ENCODE results near the gene TMEM17. TPM values are rescaled to one million over a fixed set of nuclear protein-coding genes. Genes with fewer than 3 reads are reported as not detected.
"Not testable (repeated sequence)": the region's sequence is repeated elsewhere in the genome, so short reads cannot be mapped to it uniquely, and the experiment has no call there.

Gene TMEM17
- total RNA-seq, 1 donor from 2014 or later = not detected

DNA sequence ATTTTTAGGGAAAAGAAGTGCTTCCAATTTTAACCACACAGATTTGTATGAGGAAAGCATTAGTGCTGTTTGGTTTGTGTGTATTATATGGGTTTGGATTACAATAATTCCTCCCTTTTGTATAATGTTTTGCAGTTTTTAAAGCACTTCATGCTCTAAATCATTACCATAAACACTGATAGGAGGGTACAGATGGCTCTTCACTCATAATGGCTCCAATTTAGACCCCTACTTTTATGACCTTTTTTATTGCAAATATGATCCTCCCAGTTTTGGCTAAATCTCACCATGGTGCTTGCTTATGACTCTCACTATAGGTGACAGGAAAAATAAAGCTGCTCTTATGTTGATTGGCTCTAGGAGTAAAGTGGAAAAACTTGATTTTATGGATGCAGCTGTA lies 23.8 kb upstream of the TMEM17 start:
- Mint-ChIP-seq H3K27ac (no peak overlapping the region), H3K4me3 (ENCODE audit: low read depth) (no peak overlapping the region), H3K27me3 (ENCODE audit: low read depth) (no peaks in the 10 kb centered on the region), H3K36me3 (ENCODE audit: low read depth) (no peaks in the 10 kb centered on the region), H3K9me3 (peaks cover 3% of the 10 kb centered on the region), H3K4me1 (ENCODE audit: low read depth) (no peaks in the 10 kb centered on the region)
- DNase-seq (ENCODE audit: low spot score) = no peak
- intact Hi-C loops (cut with micrococcal nuclease) = no loop called here

DNA sequence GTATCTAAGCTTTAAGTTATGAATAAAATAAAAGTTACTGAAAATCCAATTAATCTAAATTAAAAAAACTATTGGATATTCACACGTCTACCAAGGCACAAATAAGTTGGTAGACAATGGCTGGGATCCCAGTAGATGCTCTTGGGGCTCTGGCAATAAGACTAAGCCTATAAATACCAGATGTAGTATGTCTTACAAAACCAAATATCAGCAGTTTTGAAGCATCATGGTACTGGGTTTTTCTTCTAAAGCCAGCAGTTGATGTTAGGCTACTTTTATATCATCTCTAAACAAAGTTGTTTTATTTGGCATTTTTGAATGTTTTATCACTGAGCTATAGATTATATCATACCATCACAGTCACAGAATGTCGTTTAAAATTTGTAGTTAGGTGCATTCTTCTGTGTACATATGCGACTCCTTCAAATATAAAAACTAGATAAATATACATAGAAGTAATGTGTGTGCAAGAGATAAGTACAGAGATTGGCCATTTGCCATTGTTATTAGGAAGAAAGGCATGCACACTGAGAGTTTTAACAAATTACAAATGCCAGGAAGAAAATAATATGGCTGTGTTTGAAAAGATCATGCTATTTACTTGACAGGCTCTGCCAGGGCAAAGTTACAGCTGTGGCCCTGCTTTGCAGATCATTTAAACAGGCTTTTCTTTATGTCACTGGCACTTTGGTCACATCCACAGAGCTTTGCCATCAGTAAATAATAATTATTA lies 21.6 kb upstream of the TMEM17 start:
- no peak overlapping the region for H3K27ac Mint-ChIP-seq
- H3K27me3 Mint-ChIP-seq (ENCODE audit: low read depth) = peaks cover 1% of the 10 kb centered on the region
- H3K4me1 Mint-ChIP-seq (ENCODE audit: low read depth) = no peaks in the 10 kb centered on the region
- no peaks in the 10 kb centered on the region for H3K9me3 Mint-ChIP-seq
- intact Hi-C loops (cut with micrococcal nuclease) = no loop called here
- DNase-seq (ENCODE audit: low spot score) = no peak
- H3K4me3 Mint-ChIP-seq (ENCODE audit: low read depth) = no peak overlapping the region
- H3K36me3 Mint-ChIP-seq (ENCODE audit: low read depth) = no peaks in the 10 kb centered on the region

DNA sequence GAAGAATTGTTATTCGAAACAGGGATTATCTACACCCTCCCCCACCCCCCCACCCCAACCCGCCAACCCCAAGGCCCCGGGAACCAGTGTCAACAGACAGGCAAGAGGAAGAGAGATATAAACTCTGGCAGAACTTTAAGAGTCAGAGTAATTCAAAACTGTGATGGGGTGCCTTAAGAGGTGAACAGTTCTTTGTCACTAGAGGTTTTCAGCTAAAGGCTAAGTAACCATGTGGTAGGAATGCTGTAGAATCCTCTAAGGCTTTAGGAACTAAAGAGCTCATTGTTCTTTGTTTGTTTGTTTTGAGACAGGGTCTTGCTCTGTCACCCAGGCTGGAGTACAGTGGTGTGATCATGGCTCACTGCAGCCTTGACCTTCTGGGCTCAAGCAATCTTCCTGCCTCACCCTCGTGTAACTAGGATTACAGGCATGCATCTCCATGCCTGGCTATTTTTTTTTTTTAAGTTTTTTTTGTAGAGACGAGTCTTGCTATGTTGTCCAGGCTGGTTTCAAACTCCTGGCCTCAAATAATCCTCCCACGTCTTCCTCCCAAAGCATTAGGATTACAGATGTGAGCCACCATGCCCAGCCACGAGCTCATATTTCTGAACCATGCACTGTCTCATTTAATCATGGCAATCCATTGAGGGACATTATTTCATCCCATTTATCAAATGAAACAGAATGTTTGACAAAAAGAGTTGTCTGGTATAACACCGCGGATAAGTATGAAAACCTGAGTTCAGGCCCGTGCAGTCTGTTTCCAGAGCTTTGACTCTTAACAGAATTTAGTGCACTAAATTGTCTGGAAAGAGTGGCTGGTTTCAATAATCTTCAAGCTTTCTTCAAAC lies 20.8 kb upstream of the TMEM17 start:
- Mint-ChIP-seq H3K36me3 (ENCODE audit: low read depth) (no peaks in the 10 kb centered on the region), H3K27me3 (ENCODE audit: low read depth) (peaks cover 1% of the 10 kb centered on the region), H3K9me3 (no peaks in the 10 kb centered on the region), H3K4me3 (ENCODE audit: low read depth) (no peak overlapping the region), H3K27ac (no peak overlapping the region), H3K4me1 (ENCODE audit: low read depth) (no peaks in the 10 kb centered on the region)
- intact Hi-C loops (cut with micrococcal nuclease) = no loop called here
- no peak for DNase-seq (ENCODE audit: low spot score)

DNA sequence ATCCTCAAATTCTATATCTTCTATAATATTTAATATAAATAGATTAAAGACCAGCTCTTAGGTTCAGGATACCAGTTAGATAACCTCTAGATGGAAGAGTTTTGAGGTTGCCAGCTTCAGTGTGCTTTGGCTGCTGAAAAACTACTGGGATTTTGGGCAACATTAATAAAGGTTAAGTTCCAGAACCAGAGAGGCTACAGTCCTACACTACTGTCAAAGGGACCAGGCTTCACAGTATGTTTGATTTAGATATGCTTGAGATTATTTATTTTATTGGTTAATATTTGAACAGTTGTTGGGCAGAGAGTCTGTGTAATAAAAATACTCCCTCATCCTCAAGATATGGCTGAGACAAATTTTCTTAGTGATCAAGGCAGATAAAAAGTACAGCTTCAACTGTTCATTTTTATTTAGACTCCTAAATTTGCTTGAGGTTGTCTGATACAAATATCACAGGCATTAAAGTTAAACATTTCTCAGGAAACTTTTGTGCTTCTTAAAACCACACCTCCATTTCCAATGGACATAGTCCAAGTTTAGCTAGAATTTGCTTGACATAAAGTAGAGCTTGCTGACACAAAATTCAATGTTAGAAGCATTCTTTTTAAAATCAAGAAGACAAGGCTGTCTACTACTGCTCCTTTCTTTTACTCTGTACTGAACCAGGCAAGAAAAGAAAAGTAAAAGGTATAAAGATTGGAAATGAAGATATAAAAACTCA lies 19.7 kb upstream of the TMEM17 start:
- Mint-ChIP-seq H3K36me3 (ENCODE audit: low read depth) (no peaks in the 10 kb centered on the region), H3K4me3 (ENCODE audit: low read depth) (no peak overlapping the region), H3K9me3 (no peaks in the 10 kb centered on the region), H3K27ac (no peak overlapping the region), H3K4me1 (ENCODE audit: low read depth) (no peaks in the 10 kb centered on the region), H3K27me3 (ENCODE audit: low read depth) (peaks cover 1% of the 10 kb centered on the region)
- DNase-seq (ENCODE audit: low spot score) = no peak
- intact Hi-C loops (cut with micrococcal nuclease) = no loop called here

DNA sequence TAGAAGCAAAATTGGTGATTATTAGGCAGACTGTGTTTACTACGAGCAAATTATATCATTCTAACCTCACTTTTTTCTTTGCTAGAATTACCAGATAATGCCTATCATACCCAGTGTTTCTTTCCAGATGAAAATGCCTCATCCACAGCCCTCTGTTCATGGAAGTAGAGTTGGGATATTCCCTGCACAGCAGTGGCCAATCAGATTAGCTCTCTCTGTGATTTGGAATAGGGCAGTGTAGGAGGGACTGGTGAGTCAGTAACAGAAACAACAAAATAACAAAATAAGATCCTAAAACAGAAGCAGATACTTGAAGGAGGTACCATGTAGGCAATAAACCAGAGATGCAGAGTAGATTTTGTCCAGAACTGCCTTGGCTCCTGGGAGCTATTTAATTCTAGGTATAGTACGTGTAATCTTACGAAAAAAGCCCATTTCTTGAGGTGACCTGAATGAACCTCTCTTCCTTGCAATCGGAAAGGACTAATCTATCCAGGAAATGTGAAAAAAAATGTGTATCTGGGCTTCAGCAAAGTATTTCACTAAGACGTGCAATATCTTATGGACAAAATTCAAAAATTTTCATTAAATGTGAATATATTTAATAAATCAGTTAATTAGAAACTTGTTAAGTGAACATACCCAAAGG lies 18.4 kb upstream of the TMEM17 start:
- intact Hi-C loops (cut with micrococcal nuclease) = no loop called here

DNA sequence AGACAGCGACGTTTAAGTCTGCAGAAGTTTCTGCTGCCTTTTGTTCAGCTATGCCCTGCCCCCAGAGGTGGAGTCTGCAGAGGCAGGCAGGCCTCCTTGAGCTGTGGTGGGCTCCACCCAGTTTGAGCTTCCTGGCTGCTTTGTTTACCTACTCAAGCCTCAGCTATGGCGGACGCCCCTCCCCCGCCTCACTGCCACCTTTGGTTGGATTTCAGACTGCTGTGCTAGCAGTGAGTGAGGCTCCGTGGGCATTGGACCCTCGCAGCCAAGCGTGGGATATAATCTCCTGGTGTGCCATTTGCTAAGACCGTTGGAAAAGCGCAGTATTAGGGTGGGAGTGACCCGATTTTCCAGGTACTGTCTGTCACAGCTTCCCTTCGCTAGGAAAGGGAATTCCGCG lies 15.1 kb upstream of the TMEM17 start:
- H3K36me3 Mint-ChIP-seq (ENCODE audit: low read depth); DNase-seq (ENCODE audit: low spot score); H3K4me1 Mint-ChIP-seq (ENCODE audit: low read depth); H3K27ac Mint-ChIP-seq; H3K27me3 Mint-ChIP-seq (ENCODE audit: low read depth); H3K9me3 Mint-ChIP-seq; intact Hi-C loops (cut with micrococcal nuclease); H3K4me3 Mint-ChIP-seq (ENCODE audit: low read depth): not testable (repeated sequence)

More for the DNA sequence above, 18.4 kb upstream of the TMEM17 start:
- Mint-ChIP-seq H3K27ac (no peak overlapping the region), H3K36me3 (ENCODE audit: low read depth) (no peaks in the 10 kb centered on the region), H3K4me3 (ENCODE audit: low read depth) (no peak overlapping the region), H3K9me3 (no peaks in the 10 kb centered on the region), H3K4me1 (ENCODE audit: low read depth) (no peaks in the 10 kb centered on the region), H3K27me3 (ENCODE audit: low read depth) (peaks cover 1% of the 10 kb centered on the region)
- no peak for DNase-seq (ENCODE audit: low spot score)

DNA sequence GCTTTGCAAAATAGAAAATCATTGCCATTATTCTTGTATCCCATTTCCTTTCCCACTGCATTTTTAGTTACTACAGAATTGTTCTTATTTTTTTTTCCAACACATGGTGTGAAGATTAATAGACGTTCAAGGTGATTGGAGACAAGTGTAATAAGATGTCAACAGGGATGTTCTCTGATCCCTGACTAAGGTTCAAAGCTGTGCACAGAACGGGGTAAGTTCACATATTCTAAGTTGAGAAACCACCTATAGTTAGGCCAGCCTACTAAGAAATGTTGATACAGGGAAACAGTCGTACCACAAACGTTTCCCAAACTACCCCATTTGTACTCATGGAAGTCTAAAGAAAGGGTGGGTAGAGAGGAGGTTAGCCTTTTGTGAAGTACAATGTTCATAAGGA lies 6.4 kb upstream of the TMEM17 start:
- no peak overlapping the region for H3K4me3 Mint-ChIP-seq (ENCODE audit: low read depth)
- no peak for DNase-seq (ENCODE audit: low spot score)
- no peak overlapping the region for H3K27ac Mint-ChIP-seq
- no peaks in the 10 kb centered on the region for H3K4me1 Mint-ChIP-seq (ENCODE audit: low read depth)
- no peaks in the 10 kb centered on the region for H3K36me3 Mint-ChIP-seq (ENCODE audit: low read depth)
- peaks cover 13% of the 10 kb centered on the region for H3K27me3 Mint-ChIP-seq (ENCODE audit: low read depth)
- intact Hi-C loops (cut with micrococcal nuclease) = no loop called here
- no peaks in the 10 kb centered on the region for H3K9me3 Mint-ChIP-seq

DNA sequence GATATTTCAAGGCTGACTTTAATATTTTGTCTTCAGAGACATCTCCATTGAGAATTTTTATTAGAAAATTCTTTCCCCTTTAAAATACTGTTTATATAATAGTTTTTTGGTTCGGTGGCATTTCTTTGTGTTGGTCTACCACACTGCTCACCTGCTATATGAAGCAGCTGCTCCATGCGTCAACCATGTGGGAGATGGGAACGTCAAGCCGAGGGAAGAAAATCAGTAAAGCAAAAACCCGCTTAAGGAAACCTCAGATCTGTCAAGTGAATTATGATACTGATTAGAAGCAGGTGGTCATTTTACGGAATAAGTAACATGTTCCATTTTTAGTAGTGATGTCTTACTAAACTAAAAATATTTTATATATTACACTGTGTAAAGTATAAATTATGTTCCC lies 5.6 kb upstream of the TMEM17 start:
- H3K36me3 Mint-ChIP-seq (ENCODE audit: low read depth) = no peaks in the 10 kb centered on the region
- no peak for DNase-seq (ENCODE audit: low spot score)
- H3K4me3 Mint-ChIP-seq (ENCODE audit: low read depth) = no peak overlapping the region
- H3K27me3 Mint-ChIP-seq (ENCODE audit: low read depth) = peaks cover 13% of the 10 kb centered on the region
- H3K4me1 Mint-ChIP-seq (ENCODE audit: low read depth) = peaks cover under 1% of the 10 kb centered on the region
- H3K9me3 Mint-ChIP-seq = no peaks in the 10 kb centered on the region
- intact Hi-C loops (cut with micrococcal nuclease) = no loop called here
- no peak overlapping the region for H3K27ac Mint-ChIP-seq

DNA sequence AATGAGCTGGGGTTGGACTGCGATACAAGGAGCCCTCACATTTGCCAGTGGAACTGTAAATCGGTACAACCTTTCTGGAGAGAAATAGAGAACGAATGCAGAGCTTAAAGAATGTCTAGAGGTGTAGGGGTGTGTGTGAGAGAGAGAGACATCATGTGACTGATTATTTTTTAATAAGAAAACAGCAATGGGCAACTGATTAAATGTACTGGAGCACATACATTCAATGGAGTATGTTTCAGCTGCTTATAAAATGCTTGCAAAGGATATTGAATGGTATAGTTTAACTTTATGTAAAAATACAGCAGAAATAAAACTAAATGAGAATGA lies 391 bp upstream of the TMEM17 start:
- Mint-ChIP-seq H3K9me3 (no peaks in the 10 kb centered on the region), H3K27me3 (ENCODE audit: low read depth) (peaks cover 25% of the 10 kb centered on the region), H3K27ac (no peak overlapping the region), H3K4me1 (ENCODE audit: low read depth) (peaks cover 8% of the 10 kb centered on the region), H3K36me3 (ENCODE audit: low read depth) (no peaks in the 10 kb centered on the region), H3K4me3 (ENCODE audit: low read depth) (peak overlapping the region; percentile 71)
- intact Hi-C loops (cut with micrococcal nuclease) = loop anchor here (5.0 kb wide), 1 partner anchor 201 kb away; the partner anchor contains the start of gene EHBP1
- no peak for DNase-seq (ENCODE audit: low spot score)

DNA sequence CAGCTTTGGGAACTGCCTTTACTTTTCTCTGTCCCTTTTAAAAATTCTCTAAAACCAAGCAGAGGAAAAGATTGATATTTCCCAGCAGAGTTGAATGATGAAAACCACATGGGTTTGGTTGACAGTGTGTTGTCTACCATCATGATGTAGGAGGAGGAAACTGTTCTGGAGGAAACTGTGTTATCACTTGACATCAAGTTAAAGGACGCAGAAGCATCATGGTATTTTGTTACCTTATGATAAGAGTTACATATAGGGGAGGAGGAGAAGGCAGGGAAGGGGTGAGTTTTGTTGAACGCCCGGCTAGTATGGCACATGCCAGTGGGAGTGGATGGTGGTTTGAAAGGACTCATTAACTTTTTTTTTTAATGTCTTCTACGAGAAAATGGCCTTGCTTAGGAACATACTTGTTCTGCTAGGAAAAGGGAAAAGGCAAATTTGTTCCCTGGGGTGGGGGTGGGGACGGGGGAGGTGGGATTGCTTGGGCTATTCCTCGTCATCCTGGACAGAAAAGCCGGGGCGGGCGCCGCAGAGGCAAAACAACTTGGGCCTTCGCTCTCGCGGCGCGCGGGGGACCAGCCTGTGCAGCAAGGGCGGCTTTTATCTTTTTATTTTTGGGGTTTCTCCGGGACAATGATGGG lies 766 bp downstream of the TMEM17 start:
- H3K27me3 Mint-ChIP-seq (ENCODE audit: low read depth) = peaks cover 25% of the 10 kb centered on the region
- no peak for DNase-seq (ENCODE audit: low spot score)
- intact Hi-C loops (cut with micrococcal nuclease) = loop anchor here (5.0 kb wide), 1 partner anchor 202 kb away; the partner anchor contains the start of gene EHBP1
- H3K9me3 Mint-ChIP-seq = no peaks in the 10 kb centered on the region
- H3K4me1 Mint-ChIP-seq (ENCODE audit: low read depth) = peaks cover 8% of the 10 kb centered on the region
- H3K27ac Mint-ChIP-seq = no peak overlapping the region
- H3K36me3 Mint-ChIP-seq (ENCODE audit: low read depth) = no peaks in the 10 kb centered on the region
- peak overlapping the region; percentile 71 for H3K4me3 Mint-ChIP-seq (ENCODE audit: low read depth)

DNA sequence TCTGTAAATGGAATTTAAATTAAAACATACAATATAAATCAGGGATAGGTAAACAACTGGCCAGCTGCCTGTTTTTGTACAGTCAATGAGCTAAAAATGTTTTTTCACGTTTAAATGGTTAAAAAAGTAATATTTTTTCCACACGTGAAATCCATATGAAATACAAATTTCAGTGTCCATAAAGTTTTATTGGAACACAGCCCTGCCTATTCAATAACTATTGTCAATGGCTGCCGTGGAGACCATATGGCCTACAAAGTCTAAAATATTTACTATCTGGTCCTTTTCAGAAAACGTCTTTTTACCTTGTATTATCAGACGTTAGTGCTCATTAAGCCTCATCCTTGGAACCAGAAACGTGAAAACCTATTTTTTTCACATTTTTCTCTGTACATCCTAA lies 1.3 kb downstream of the TMEM17 start:
- DNase-seq (ENCODE audit: low spot score) = no peak
- Mint-ChIP-seq H3K4me3 (ENCODE audit: low read depth) (peak overlapping the region; percentile 71), H3K4me1 (ENCODE audit: low read depth) (peaks cover 8% of the 10 kb centered on the region), H3K27me3 (ENCODE audit: low read depth) (peaks cover 25% of the 10 kb centered on the region), H3K9me3 (no peaks in the 10 kb centered on the region), H3K36me3 (ENCODE audit: low read depth) (no peaks in the 10 kb centered on the region), H3K27ac (no peak overlapping the region)
- intact Hi-C loops (cut with micrococcal nuclease) = loop anchor here (5.0 kb wide), 1 partner anchor 203 kb away; the partner anchor contains the start of gene EHBP1

DNA sequence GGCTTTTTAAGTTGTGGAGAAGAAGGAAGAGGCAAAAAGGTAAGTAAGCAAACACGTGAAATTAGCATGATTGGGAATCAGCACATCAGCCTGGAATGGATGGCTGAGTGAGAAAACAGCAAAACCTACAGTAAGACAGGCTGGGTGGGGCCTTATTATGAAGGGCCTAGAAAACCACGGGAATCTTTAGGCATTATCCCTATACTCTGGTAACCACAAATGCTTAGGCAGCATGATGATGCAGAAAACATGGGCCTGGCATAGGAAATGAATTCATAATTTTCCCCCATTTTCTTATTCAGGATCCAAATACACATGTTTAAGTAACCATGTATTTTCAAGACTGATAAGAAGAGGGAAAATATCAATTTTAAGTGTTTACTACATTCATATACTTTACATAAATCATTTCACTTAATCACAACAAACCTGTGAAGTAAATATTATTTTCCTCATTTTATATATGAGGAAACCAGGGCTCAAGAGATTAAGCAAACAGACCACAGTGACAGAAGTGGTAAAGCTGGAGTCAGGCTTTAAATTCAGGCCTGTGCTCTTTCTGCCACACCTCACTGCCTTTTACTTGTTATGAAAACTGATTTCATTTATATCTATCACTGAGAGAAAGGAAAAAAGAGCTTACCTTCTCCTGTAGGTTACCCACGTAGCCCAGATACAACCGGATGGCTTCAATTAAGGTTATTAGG lies 4.0 kb downstream of the TMEM17 start:
- Mint-ChIP-seq H3K27me3 (ENCODE audit: low read depth) (peaks cover 21% of the 10 kb centered on the region), H3K27ac (no peak overlapping the region), H3K9me3 (no peaks in the 10 kb centered on the region), H3K4me1 (ENCODE audit: low read depth) (peaks cover 8% of the 10 kb centered on the region), H3K36me3 (ENCODE audit: low read depth) (no peaks in the 10 kb centered on the region), H3K4me3 (ENCODE audit: low read depth) (no peak overlapping the region)
- intact Hi-C loops (cut with micrococcal nuclease) = no loop called here
- no peak for DNase-seq (ENCODE audit: low spot score)

All from activated T-helper 2 cell treated with anti-CD3 and anti-CD28 coated beads, Interferon-gamma antibody, Interleukin-2, Interleukin-4, amounts not matched to agents 10 μg/mL and 5 μg/mL and 100 μg/mL, durations not matched to agents 14 hours and 24 hours and 36 hours (primary cell).